Smooth muscle cell (in vitro differentiated cells): ENCODE measurements around the gene WHRN. TPM values are rescaled to one million over a fixed set of nuclear protein-coding genes. Genes with fewer than 3 reads are reported as not detected.

Source experiments
- DNase-seq: peaks from one replicate; lab custom pipeline; 2025; ENCODE audit not compliant: unreplicated experiment; lab: John Stamatoyannopoulos, UW
- H2AFZ ChIP-seq: fragments of 200-600 bp; sonication (generic); 2 replicates; pipeline ENCODE4 v1.6.0; 2016; ENCODE audit warnings: antibody characterized with exemption, low read depth, mild to moderate bottlenecking
- H3F3A ChIP-seq: fragments of 200-600 bp; sonication (generic); 2 replicates; pipeline ENCODE4 v1.6.0; 2017; ENCODE audit warnings: antibody characterized with exemption, low read depth
- H3K27ac ChIP-seq: fragments of 200-600 bp; sonication (generic); 2 replicates; pipeline ENCODE4 v1.5.1; 2016; ENCODE audit warnings: low read depth, mild to moderate bottlenecking
- H3K27me3 ChIP-seq: fragments of 200-600 bp; sonication (generic); 2 replicates; pipeline ENCODE4 v1.6.1; 2016; ENCODE audit warnings: low read depth, mild to moderate bottlenecking
- H3K36me3 ChIP-seq: fragments of 200-600 bp; sonication (generic); 2 replicates; pipeline ENCODE4 v1.5.1; 2016; ENCODE audit warnings: low read depth
- H3K4me1 ChIP-seq: fragments of 200-600 bp; sonication (generic); 2 replicates; pipeline ENCODE4 v1.5.1; 2016; ENCODE audit warnings: low read depth
- H3K4me2 ChIP-seq: fragments of 200-600 bp; sonication (generic); 2 replicates; pipeline ENCODE4 v1.6.0; 2016; ENCODE audit warnings: mild to moderate bottlenecking
- H3K4me3 ChIP-seq: fragments of 200-600 bp; sonication (generic); 2 replicates; pipeline ENCODE4 v1.5.1; 2016; ENCODE audit warnings: mild to moderate bottlenecking
- H3K79me2 ChIP-seq: fragments of 200-600 bp; sonication (generic); 2 replicates; pipeline ENCODE4 v1.6.0; 2016; ENCODE audit warnings: low read depth, mild to moderate bottlenecking
- H3K9ac ChIP-seq: fragments of 200-600 bp; sonication (generic); 2 replicates; pipeline ENCODE4 v1.6.0; 2016; ENCODE audit warnings: low read depth
- H3K9me3 ChIP-seq: fragments of 200-600 bp; sonication (generic); replicated peaks from 2 replicates; pipeline ENCODE4 v1.5.1; 2016; ENCODE audit warnings: low read depth
- H4K20me1 ChIP-seq: fragments of 200-600 bp; sonication (generic); 2 replicates; pipeline ENCODE4 v1.6.0; 2016; ENCODE audit warnings: low read depth
- WGBS: methylation state at CpG from one replicate; pipeline ENCODE4 v1.1.7; 2016; ENCODE audit warnings: low lambda C conversion rate; 5-methylcytosine and 5-hydroxymethylcytosine counted together
- polyA plus RNA-seq: library from polyadenylated mRNA; unstranded; fragments of >200 nt; fragmentation: Nextera tagmentation; extraction: Ambion mirVana; gene quantifications from 2 replicates; pipeline ENCODE4 v1.2.1, GENCODE V29; 2016
- total RNA-seq: library from RNA; depleted of rRNA; stranded (reverse); fragments of >200 nt; gene quantifications from 2 replicates; pipeline ENCODE4 v1.2.3, GENCODE V29; 2014
- TF ChIP-seq, protein P1 (sequence below): fragments of 200-600 bp; sonication (generic); IDR thresholded peaks from 2 replicates; pipeline ENCODE4 v1.5.1; 2017; ENCODE audit warnings: borderline replicate concordance, mild to moderate bottlenecking, antibody characterized with exemption; ENCODE audit not compliant: insufficient read depth, poor library complexity, severe bottlenecking

Gene WHRN
- total and polyA plus RNA-seq, 2 experiments from 2014 or later: 3.6 to 12.9 TPM

DNA sequence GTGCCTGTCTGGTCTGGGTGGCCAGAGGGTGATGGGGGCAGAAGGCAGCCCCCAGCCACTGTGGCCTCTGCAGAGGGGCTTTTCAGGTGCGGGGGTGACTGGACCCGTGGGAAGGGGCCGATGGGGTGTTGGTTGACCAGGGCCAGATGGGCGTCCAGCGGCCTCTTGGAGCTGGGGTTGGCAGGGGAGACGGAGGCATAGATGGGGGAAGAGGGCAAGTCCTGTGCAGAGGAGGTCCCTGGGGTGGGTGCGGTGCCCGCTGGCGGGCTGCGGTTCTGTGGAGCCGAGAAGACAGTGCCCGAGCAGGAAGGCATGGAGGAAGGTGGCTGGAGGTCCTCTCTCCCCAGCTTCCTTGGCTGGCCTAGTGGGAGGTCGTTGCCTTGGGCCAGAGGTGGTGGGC is 98.8 kb downstream of the WHRN start:
- H3K4me1 ChIP-seq: no peaks in the 10 kb centered on the region
- no peak overlapping the region for H2AFZ ChIP-seq
- no peaks in the 10 kb centered on the region for H3F3A ChIP-seq
- 95% methylated on average over 12 of the region's 13 CpGs for WGBS
- no peak overlapping the region for H3K27ac ChIP-seq
- H3K4me2 ChIP-seq: no peak overlapping the region
- H3K27me3 ChIP-seq: no peaks in the 10 kb centered on the region
- H3K9ac ChIP-seq: no peak overlapping the region
- no peaks in the 10 kb centered on the region for H3K9me3 ChIP-seq
- H3K79me2 ChIP-seq: no peaks in the 10 kb centered on the region
- no peak overlapping the region for H3K4me3 ChIP-seq
- no peaks in the 10 kb centered on the region for H3K36me3 ChIP-seq
- no peak for DNase-seq
- TF ChIP-seq, protein P1, sequence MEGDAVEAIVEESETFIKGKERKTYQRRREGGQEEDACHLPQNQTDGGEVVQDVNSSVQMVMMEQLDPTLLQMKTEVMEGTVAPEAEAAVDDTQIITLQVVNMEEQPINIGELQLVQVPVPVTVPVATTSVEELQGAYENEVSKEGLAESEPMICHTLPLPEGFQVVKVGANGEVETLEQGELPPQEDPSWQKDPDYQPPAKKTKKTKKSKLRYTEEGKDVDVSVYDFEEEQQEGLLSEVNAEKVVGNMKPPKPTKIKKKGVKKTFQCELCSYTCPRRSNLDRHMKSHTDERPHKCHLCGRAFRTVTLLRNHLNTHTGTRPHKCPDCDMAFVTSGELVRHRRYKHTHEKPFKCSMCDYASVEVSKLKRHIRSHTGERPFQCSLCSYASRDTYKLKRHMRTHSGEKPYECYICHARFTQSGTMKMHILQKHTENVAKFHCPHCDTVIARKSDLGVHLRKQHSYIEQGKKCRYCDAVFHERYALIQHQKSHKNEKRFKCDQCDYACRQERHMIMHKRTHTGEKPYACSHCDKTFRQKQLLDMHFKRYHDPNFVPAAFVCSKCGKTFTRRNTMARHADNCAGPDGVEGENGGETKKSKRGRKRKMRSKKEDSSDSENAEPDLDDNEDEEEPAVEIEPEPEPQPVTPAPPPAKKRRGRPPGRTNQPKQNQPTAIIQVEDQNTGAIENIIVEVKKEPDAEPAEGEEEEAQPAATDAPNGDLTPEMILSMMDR: no peak
- H4K20me1 ChIP-seq: no peaks in the 10 kb centered on the region

DNA sequence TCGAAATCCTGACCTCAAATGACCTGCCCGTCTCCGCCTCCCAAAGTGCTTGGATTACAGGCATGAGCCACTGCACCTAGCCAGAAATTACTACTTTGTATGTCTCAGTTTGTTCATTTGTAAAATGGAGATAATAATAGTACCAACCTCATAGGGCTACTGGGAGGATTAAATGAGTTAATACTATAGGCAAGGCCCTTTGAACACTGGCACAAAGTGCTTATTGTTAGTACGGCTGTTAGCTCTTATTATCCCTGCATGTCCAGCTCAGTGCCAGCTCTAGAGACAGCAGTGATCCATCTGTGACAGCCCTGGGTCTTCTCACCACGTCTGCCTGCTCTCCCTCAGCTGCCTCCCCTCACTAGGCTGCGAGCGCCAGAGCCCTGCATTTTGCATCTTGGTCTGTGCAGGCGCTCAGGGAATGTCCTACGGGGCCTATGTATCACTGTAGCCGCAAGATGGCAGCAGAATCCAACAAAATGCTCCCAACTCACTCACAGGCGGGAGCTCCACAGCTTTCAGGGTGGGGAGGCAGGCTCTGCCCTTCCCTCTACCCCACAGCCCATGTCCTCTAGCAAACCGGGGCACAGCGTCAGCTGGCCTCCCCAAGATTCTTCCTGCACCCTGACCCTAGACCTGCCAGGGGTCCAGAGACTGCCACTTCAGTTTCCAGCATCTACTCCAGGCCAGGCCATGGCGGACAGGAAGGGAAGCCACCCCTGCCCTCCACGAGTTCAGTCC is 99.8 kb downstream of the WHRN start:
- no peaks in the 10 kb centered on the region for H3K36me3 ChIP-seq
- no peak overlapping the region for H2AFZ ChIP-seq
- no peaks in the 10 kb centered on the region for H3F3A ChIP-seq
- H3K4me1 ChIP-seq: no peaks in the 10 kb centered on the region
- no peak overlapping the region for H3K4me3 ChIP-seq
- DNase-seq: peak; percentile 16
- H3K27ac ChIP-seq: no peak overlapping the region
- no peaks in the 10 kb centered on the region for H3K27me3 ChIP-seq
- no peak overlapping the region for H3K4me2 ChIP-seq
- no peaks in the 10 kb centered on the region for H3K79me2 ChIP-seq
- no peaks in the 10 kb centered on the region for H3K9me3 ChIP-seq
- H4K20me1 ChIP-seq: no peaks in the 10 kb centered on the region
- TF ChIP-seq, protein P1: peak; percentile 79
- no peak overlapping the region for H3K9ac ChIP-seq
- WGBS: 34% methylated on average over 15 of the region's 15 CpGs

DNA sequence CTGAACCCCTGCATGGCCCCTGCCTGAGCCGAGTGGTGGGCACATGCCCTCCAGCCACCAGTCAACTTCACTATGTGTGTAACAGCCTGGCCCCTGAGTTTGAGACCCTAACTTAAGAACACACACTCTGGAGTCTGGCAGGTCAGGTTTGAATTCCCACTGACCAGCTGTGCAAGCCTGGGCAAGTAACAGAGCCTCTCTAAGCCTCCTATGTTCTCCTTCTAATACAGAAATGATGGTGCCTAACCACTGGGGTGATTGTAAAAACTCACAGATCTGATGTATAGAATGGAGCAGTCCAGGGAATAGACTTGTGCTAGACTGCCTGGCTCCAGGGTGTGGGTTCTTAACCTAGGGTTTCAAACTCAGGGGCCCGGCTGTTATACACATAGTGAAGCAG is 100.7 kb downstream of the WHRN start:
- Histone ChIP-seq H3K9ac (no peak overlapping the region), H3K4me2 (no peak overlapping the region), H3K9me3 (no peaks in the 10 kb centered on the region), H3K36me3 (no peaks in the 10 kb centered on the region), H3F3A (no peaks in the 10 kb centered on the region), H3K27ac (no peak overlapping the region), H2AFZ (no peak overlapping the region), H3K79me2 (no peaks in the 10 kb centered on the region), H4K20me1 (no peaks in the 10 kb centered on the region), H3K27me3 (no peaks in the 10 kb centered on the region), H3K4me1 (no peaks in the 10 kb centered on the region), H3K4me3 (no peak overlapping the region)
- TF ChIP-seq, protein P1: no peak
- no peak for DNase-seq
- WGBS: 82% methylated on average over 2 of the region's 2 CpGs
